Raji (cell line): ENCODE results near the gene PCDHA1.
"Not testable (repeated sequence)": the region's sequence is repeated elsewhere in the genome, so short reads cannot be mapped to it uniquely, and the experiment has no call there.

Experiments used
- POLR2A ChIP-seq: IDR thresholded peaks from 2 replicates; pipeline ENCODE4 v1.6.1; 2011; ENCODE audit warnings: low read depth, low read length, control low read depth; ENCODE audit not compliant: insufficient read depth

The PCDHA1 gene

DNA sequence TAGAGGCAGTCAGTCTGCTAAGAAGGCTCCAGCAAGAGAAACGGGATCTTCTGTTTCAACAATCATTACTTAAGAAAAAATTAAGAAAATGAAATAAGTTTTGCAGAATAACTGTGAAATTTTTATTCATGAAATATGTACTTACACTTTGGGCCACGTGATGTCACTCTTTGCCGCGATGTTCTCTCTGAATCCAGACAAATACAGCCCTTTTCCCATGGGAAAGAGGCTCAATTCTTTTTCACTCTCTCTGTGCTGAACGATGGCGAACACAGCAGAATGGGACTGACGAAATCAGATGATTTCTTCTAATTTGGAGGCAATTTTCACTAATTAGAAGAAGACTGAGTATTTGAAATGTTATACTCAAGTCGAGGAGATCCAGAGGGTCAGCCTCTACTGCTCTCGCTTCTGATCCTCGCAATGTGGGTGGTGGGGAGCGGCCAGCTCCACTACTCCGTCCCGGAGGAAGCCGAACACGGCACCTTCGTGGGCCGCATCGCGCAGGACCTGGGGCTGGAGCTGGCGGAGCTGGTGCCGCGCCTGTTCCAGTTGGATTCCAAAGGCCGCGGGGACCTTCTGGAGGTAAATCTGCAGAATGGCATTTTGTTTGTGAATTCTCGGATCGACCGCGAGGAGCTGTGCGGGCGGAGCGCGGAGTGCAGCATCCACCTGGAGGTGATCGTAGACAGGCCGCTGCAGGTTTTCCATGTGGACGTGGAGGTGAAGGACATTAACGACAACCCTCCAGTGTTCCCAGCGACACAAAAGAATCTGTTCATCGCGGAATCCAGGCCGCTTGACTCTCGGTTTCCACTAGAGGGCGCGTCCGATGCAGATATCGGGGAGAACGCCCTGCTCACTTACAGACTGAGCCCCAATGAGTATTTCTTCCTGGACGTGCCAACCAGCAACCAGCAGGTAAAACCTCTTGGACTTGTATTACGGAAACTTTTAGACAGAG lies 62.5 kb downstream of the PCDHA1 start, which contains the start of gene PCDHA9:
TSS of gene PCDHA9 (plus strand) at position 244 of the 964 bp plus-strand sequence. CDS start at position 358, 114 bp downstream.
- TF ChIP-seq POLR2A, result not testable (repeated sequence)

GRCh38 chr5:140855772-140856674 lies 70.1 kb downstream of the PCDHA1 start, which contains the start of gene PCDHA10:
PCDHA10 (plus strand) TSS chr5:140855897; CDS start chr5:140856049, 152 bp downstream.
- TF ChIP-seq POLR2A, result no peak

DNA sequence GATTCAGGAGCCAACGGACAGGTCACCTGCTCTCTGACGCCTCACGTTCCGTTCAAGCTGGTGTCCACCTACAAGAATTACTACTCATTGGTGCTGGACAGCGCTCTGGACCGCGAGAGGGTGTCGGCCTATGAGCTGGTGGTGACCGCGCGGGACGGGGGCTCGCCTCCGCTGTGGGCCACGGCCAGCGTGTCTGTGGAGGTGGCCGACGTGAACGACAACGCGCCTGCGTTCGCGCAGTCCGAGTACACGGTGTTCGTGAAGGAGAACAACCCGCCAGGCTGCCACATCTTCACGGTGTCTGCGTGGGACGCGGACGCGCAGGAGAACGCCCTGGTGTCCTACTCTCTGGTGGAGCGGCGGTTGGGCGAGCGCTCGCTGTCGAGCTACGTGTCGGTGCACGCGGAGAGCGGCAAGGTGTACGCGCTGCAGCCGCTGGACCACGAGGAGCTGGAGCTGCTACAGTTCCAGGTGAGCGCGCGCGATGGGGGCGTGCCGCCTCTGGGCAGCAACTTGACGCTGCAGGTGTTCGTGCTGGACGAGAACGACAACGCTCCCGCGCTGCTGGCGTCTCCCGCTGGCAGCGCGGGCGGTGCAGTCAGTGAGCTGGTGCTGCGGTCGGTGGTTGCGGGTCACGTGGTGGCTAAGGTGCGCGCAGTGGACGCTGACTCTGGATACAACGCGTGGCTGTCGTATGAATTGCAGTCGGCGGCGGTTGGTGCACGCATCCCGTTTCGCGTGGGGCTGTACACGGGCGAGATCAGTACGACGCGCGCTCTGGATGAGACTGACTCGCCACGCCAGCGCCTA lies 71.4 kb downstream of the PCDHA1 start:
- TF ChIP-seq POLR2A, result no peak

- no peak for TF ChIP-seq POLR2A
Observed at GRCh38 chr5:140857987-140858240, 72.0 kb downstream of the PCDHA1 start.

- no peak for TF ChIP-seq POLR2A
Observed at GRCh38 chr5:140862441-140863295, 76.7 kb downstream of the PCDHA1 start.

- no peak for TF ChIP-seq POLR2A
Observed at GRCh38 chr5:140868721-140869554, 83.0 kb downstream of the PCDHA1 start, which contains the start of gene PCDHA11. PCDHA11 (plus strand) TSS chr5:140868957; CDS start chr5:140869104, 147 bp downstream.

DNA sequence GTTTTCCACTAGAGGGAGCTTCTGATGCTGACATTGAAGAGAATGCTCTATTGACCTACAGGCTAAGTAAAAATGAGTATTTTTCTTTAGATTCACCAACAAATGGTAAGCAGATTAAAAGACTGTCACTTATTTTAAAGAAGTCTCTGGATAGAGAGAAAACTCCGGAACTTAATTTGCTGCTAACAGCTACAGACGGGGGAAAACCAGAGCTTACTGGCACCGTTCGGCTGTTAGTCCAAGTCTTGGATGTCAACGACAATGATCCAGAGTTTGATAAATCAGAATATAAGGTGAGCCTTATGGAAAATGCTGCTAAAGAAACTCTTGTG lies 83.6 kb downstream of the PCDHA1 start:
- TF ChIP-seq POLR2A, result no peak

DNA sequence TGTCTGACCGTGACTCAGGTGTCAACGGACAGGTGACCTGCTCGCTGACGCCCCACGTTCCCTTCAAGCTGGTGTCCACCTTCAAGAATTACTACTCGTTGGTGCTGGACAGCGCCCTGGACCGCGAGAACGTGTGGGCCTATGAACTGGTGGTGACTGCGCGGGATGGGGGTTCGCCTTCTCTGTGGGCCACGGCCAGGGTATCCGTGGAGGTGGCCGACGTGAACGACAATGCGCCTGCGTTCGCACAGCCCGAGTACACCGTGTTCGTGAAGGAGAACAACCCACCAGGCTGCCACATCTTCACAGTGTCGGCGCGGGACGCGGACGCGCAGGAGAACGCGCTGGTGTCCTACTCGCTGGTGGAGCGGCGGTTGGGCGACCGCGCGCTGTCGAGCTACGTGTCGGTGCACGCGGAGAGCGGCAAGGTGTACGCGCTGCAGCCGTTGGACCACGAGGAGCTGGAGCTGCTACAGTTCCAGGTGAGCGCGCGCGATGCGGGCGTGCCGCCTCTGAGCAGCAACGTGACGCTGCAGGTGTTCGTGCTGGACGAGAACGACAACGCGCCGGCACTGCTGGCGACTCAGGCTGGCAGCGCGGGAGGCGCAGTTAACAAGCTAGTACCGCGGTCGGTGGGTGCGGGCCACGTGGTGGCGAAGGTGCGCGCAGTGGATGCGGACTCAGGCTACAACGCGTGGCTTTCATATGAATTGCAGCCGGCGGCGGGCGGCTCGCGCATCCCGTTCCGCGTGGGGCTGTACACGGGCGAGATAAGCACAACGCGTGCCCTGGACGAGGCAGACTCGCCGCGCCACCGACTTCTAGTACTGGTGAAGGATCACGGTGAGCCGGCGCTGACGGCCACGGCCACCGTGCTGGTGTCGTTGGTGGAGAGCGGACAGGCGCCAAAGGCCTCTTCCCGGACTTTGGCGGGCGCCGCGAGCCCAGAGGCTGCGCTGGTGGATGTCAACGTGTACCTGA lies 84.6 kb downstream of the PCDHA1 start:
- TF ChIP-seq POLR2A, result no peak

DNA sequence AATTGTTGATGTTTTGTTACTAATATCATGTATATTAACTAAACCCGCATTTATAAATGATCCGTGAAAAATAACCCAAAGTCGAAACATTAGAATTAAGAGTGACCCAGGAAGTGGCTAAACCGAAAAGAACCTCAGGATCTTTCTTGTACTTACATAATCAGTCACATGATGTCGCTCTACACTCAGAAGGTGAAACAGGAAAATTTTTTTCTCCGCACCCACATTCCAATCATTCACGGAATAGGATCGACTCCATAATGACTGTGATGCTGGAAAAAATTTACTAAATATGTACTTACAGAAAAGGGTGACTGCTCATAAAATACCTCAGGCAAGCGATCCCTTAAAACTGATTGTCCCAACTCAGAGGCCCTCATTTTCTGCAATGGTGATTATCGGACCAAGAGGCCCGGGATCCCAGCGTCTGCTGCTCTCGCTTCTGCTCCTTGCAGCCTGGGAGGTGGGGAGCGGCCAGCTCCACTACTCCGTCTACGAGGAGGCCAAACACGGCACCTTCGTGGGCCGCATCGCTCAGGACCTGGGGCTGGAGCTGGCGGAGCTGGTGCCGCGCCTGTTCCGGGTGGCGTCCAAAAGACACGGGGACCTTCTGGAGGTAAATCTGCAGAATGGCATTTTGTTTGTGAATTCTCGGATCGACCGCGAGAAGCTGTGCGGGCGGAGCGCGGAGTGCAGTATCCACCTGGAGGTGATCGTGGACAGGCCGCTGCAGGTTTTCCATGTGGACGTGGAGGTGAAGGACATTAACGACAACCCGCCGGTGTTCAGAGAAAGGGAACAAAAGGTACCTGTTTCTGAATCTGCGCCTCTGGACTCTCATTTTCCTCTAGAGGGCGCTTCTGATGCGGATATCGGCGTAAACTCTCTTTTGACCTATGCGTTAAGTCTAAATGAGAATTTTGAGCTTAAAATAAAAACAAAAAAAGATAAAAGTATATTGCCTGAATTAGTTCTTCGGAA lies 89.4 kb downstream of the PCDHA1 start, which contains the start of gene PCDHA12:
TSS of gene PCDHA12 (plus strand) at position 224 of the 981 bp plus-strand sequence. CDS start at position 389, 165 bp downstream.
- TF ChIP-seq POLR2A, result no peak

- TF ChIP-seq POLR2A, result no peak
Observed at GRCh38 chr5:140877262-140877581, 91.3 kb downstream of the PCDHA1 start.
